Skeletal muscle cell (primary cell): ENCODE measurements around the gene ERBB4.
A peak's percentile ranks its signal among the peaks of the same experiment; 100 is the strongest.
"Not testable (repeated sequence)": the region's sequence is repeated elsewhere in the genome, so short reads cannot be mapped to it uniquely, and the experiment has no call there.

ENCODE experiments used
- DNase-seq: peaks from one replicate; pipeline ENCODE4 v3.0.0-alpha.2; 2010; ENCODE audit warnings: low read depth
- H3K4me3 ChIP-seq: 2 replicates; pipeline ENCODE4 v1.5.1; 2011; ENCODE audit warnings: low read depth, mild to moderate bottlenecking, control low read depth, low read length, moderate library complexity

The ERBB4 gene

DNA sequence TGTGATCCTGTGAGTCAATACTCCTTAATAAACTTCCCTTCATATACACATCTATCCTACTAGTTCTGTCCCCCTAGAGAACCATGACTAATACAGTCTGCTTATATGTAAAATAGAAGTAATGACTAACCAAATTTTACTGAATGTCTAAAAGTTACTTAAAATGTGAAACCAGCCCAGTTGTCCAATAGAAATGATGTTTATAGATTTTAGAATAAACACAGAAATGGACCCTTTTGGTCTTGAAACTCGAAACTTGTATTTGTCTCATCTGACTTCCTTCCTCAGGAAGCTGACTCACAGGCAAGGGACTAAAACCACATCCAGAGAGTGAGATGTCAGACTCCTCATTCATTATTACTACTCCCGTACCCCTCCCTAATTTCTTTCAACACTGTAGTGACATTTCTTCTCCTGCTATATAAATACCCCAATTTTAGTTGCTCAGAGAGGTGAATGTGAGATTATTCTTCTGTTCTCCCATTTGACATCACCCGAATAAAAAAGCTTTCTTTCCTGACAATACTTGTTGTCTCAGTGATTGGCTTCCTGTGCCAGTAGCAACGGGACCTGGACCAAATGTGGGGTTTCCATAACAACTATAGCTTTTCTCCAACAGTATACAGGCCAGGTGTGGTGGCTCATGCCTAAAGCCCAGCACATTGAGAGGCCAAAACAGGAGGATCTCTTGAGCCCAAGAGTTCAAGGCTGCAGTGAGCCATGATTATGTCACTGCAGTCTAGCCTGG is 486.0 kb downstream of the ERBB4 start:
- H3K4me3 ChIP-seq, result no peak overlapping the region
- peak; percentile 65 for DNase-seq

DNA sequence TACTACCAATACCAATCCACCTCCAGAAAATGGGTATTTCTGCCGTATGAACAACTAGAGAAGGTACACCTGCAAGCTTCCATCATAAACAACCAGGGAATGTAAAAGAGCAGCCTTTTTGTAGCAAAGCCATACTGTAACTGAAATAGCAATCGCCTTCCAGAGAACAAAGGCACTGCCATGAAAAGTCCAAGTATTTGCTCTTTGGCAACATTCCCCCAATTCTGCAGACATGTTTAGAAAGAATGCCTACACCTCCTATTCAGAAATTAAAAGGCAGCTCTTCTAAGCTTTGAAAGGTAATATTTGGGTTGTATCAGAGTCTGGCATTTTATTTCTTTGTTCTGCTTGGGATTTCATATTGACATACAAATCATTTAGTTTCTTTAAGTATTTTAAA is 487.7 kb downstream of the ERBB4 start:
- no peak for DNase-seq
- H3K4me3 ChIP-seq, result no peak overlapping the region

DNA sequence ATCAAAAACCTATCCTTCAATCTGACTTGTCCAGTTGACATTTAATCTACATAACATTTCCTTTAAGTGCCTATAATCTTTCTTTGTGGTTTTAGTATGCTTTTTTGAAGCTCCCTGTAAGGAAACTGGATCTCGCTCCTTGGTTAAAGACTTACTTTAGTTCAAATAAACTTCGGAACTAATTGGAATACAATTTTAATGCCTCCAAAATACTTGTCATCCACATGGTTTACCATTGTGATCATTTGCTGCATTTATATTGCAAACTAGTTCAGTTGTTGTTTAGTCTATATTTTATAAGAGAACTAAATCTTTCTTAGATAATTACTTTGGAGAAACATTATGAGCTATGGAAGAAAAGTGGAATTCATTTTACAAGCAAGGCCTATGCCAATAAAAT is 496.0 kb downstream of the ERBB4 start:
- DNase-seq, result no peak
- H3K4me3 ChIP-seq, result no peak overlapping the region

DNA sequence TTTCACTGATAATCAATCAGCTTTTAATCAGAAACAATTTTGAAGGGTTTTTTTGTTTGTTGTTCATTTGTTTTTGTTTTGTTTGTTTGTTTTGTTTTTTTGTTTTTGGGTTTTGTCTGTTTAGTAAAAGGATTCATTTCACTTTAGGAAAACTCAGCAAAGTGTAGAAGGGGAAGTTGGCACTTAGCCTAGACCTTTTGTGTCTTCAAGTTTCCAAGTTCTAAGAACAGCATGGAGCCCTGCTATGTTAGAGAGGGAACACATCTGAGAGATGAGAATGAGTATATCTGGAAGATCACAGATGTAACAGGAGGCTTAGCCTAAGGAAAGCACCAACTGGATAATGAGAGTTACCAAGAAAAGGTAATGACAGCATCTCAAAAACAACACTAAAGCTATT is 501.5 kb downstream of the ERBB4 start:
- no peak overlapping the region for H3K4me3 ChIP-seq
- no peak for DNase-seq

DNA sequence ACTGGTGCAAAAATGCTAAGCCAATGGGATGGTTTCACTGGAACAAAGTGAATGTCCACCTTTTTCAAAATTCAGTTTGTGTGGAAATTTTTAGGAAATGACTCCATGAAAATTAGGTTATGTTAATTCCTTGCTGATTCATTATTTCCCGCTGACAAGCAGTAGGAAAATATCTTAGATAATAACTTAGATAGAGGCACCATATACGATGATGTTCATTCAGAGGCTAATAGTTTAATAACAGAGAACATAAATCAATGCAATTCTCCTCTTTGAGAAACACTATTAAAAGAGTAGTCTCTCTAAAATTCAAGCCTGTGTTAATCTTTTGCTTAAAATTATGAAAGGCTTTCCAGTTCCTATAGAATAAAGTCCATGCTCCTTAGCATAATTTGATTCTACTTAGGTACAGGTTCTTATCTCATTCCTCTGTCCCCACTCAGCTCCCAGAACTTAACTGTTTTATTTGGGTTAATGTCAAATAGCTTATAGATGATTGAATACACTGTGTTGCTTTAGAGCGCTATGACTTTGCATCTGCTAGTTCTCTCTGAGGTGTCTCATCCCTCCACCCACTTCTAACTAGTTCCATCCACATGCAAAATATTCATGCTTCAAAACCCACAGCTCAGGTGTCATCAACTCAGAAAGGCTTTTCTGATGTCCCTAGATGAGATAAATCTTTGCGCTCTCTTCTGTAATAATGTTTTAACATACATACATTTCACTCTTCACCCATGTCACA is 503.6 kb downstream of the ERBB4 start:
- no peak for DNase-seq
- H3K4me3 ChIP-seq, result no peak overlapping the region

DNA sequence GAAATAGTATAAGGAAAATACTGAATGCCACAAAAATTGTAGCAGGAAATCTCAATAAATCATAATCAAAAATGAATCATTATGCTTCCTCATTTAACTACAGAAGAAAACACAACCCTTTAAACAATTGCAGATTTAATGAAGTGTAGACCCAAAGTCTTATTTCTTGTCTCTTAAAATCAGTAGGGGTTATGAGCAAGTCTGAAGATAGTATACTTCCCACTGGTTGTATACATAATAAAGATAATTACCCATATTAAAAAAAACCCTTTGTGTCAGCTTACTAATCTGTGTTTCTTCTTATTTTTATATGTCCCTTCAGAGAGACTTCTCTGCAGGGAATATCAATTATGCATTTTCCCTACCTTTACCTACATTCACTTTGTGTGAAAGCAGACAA is 504.7 kb downstream of the ERBB4 start:
- no peak overlapping the region for H3K4me3 ChIP-seq
- DNase-seq, result no peak

DNA sequence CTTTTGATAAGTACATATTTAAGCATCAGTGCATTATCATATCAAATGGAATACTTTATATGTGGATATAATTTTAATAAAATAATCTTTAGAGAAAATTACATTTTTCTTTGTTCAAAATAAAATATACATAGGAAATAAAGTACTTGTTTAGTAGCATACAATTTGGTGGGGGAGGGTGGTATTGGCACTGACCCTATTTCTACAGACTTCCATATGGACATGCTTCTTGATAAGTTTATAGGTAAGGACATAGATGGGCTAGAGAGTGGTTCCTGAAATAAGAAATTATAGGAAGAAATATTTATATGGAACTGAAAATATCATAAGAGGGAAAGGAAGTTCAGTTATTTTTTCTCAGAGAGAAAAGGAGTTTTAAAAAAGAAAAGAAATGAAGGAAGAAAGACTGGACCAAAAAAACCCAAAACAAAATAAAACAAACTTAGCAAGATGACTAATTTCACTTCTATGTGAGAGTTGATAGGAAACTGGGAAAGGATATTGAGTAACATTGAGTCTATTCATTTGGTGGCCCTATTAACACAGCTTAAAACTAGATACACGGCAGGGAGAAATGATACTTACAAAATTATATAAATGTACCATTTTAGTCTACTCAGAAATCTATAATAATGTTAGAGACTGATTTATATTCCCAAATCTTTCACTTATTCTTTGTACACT is 505.9 kb downstream of the ERBB4 start:
- no peak overlapping the region for H3K4me3 ChIP-seq
- no peak for DNase-seq

DNA sequence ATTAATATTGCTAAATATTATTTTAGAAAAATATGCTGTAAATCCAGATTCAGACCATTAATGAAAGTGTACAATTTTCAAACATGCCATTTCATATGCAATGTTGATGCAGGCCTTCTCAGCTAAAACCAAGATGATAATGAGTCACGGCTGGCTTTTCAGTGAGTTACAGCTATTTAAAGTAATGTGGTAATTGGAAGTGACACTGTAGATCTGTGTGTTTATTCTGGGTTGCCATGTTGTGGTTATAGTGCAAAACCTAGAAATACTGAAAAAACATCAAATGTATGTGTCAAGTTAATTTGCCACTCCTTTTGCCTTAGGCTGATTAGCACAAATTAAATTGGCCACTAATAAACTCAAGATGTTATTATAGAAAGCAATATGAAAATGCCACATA is 506.6 kb downstream of the ERBB4 start:
- H3K4me3 ChIP-seq, result no peak overlapping the region
- DNase-seq, result no peak

DNA sequence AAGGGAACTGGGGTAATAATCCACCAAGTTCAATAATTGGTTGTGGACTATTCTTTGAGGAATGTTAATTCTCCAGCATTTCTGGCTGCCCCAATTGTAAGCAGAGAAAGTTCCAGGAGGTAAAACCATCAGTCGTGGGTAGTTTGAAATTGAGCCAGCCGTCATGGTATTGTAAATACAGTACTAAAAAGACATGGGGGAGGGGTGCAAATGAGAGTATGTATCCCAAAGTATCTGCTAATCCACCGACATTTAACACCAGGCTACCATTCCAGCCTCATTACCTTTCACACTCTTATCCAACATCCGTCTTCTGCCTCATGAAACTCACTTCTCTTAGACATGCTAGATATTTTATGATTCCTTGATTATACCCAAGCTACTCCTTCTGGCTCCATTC is 507.9 kb downstream of the ERBB4 start:
- no peak overlapping the region for H3K4me3 ChIP-seq
- no peak for DNase-seq

DNA sequence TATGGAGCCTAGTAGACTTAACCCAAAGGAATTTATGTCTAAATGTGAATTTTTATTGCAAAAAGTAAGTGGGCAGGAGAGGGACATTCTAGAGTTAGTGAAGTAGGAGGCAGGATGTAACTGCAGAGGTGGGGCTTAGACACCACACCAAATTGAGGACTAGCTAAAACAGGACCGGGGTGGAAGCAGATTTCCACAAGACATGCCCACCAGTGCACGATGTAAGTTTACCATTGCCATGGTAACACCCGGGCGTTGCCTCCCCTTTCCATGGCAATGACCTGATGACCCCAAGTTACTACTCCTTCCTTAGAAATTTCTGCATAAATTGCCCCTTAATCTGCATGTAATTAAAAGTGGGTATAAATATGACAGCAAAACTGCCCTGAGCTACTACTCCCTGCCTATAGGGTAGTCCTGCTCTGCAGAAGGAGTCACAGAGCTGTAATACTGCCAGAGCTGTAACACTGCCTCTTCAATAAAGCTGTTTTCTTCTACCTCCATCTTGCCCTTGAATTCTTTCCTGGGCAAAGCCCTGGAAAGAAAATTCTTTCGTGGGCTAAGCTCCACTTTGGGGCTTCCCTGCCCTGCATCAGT is 509.7 kb downstream of the ERBB4 start:
- H3K4me3 ChIP-seq, result no peak overlapping the region
- no peak for DNase-seq

DNA sequence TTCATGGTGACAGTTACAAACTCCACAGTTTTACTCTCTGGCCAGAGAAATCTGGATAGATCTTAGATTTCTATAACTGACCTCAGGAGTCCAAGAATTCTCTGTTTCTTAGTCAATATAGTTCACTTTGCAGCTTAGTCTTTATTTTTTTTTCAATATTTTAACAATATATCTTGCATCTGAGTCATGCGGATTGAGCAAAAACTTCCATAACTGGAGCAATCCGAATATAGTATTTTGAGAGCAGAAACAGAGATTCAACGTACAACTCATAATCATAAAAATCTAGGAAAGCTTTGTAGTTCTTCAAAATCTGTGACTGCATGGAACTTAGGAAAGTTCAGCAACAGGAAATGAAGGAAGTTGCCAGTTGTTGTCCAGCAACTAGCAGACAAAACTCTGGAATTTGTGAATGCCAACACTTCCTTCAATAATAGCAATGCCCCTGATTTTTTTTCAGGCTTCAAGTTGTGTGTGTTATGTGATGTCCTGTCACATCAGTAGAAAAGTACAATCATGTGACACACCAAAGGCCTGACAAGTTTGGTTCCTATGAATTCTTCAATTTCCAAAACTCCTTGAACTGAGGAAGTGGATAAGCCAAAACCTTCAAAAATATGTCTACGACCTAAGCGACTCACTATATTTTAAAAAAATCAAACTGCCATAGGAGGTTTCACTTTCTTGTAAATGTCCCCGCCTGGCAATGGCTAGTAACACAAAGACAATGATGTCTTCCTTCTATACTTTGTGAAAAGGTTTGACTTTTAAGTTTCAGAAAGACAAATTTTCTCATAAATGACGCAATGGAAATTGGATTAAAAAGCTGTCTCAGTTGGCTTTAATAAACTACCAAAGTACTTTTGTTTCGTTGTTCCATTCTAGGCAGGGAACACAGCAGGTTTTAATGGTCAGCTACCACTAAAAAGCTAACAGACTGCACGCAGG is 510.6 kb downstream of the ERBB4 start:
- no peak overlapping the region for H3K4me3 ChIP-seq
- DNase-seq, result no peak

DNA sequence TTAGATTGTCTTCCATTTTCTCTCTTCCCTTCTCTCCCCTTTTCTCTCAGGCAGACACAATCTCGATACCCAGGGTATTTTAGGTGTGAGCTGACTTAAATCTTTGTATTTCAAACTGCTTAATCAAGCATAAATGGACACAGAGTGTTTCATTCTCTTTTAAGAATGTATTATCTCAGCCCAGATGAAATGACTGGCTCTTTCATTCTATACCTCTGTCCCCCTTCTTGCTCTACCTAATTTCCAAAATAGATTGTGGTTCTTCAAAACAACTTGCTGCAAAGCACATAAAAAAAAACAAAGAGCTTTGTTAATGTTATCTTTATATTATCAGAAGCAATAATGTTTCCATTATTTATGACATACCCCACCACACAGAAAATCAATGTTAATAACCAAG is 514.6 kb downstream of the ERBB4 start:
- no peak for DNase-seq
- H3K4me3 ChIP-seq, result no peak overlapping the region

DNA sequence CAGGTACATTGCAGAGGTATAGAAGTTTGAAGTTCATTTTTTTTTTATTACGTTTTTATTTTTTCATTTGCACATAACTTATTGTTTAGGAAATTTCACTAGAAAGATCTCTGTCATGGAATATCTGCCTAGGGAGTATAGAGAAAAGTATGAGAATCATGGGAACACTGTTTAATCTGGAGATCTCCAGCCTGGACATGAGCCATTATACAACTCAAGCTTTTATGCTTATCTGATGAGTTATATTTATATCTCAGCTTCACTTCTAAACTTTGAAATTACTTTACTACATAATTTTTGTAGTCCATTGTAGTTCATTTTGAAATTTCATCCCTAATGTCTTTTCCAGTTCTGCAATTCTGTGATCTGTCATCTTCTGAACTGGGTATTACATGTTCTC is 515.6 kb downstream of the ERBB4 start:
- H3K4me3 ChIP-seq, result no peak overlapping the region
- DNase-seq, result no peak

DNA sequence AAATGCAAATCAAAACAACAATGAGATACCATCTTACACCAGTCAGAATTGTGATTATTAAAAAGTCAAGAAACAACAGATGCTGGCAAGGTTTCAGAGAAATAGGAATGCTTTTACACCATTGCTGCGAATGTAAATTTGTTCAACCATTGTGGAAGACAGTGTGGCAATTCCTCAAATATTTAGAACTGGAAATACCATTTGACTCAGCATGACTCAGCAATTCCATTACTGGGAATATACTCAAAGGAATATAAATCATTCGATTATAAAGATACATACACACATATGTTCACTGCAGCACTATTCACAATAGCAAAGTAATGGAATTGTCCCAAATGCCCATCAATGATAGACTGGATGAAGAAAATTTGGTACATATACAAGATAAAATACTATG is 516.7 kb downstream of the ERBB4 start:
- no peak overlapping the region for H3K4me3 ChIP-seq
- peak; percentile 66 for DNase-seq

DNA sequence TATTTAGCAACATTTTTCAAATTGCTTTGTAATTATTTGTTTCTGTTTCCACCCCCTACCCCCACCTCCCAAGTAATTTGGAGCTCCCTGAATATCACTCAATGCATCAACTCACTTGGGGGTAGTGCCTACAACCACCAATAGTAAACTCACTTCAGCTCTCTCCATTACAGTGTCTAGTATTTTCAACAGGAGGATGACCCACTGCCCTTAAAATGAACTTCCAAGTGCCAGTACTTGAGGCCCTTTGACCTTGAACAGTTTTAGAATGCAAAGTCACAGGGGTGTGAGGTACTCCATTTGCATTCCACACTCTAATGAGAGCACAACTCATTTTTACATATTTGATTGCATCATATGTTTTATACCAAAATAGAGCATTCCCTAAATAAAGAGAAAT is 523.0 kb downstream of the ERBB4 start:
- H3K4me3 ChIP-seq, result no peak overlapping the region
- no peak for DNase-seq

DNA sequence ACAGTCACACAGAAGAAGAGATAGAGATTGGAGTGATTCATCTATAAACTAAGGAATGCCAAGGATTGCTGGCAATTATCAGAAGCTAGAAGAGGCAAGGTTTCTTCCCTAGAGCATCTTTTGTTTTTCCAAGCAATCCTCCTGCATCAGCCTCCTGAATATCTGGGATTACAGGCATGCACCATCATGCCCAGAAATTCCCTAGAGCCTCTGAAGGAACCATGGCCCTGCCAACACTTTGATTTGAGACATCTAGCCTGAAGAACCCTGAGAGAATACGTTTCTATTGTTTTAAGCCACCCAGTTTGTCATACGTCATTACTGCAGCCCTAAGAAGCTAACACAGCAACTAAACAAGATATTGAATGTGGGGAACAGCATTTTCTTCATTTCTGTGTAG is 525.0 kb downstream of the ERBB4 start:
- DNase-seq, result no peak
- H3K4me3 ChIP-seq, result no peak overlapping the region

DNA sequence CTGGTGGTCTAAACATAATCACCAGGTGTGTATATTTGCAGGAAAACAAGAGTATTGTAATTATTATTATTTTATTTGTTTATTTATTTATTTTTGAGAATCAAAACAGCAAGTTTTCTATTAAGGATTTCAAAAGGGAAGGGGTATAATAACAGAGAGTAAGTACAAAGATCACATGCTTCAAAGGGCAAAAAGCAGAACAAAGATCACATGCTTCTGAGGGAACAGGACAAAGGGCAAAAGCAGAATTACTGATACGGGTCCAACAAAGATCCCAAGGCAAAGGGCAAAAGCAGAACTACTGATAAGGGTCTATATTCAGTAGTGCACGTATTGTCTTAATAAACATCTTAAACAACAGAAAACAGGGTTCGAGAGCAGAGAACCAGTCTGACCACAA is 528.3 kb downstream of the ERBB4 start:
- not testable (repeated sequence) for H3K4me3 ChIP-seq

DNA sequence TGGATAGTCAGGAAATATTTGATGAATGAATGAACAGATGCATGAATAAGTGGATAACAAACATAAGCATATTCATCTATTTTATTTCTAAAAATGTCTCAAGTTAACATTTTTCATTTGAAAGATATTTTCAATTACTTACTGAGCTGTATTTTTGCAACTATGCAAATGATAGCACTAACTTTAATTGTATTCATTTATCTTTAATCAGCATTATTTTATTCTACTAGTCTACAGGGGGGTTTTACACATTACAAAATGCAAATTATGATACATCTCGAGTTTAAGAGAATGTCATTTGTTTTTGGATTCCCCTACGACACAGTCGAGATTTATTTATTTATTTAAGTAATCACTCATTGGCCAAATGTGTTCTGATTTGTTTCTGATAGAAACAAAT is 530.6 kb downstream of the ERBB4 start:
- DNase-seq, result no peak

More for the DNA sequence above, 528.3 kb downstream of the ERBB4 start:
- DNase-seq, result not testable (repeated sequence)

DNA sequence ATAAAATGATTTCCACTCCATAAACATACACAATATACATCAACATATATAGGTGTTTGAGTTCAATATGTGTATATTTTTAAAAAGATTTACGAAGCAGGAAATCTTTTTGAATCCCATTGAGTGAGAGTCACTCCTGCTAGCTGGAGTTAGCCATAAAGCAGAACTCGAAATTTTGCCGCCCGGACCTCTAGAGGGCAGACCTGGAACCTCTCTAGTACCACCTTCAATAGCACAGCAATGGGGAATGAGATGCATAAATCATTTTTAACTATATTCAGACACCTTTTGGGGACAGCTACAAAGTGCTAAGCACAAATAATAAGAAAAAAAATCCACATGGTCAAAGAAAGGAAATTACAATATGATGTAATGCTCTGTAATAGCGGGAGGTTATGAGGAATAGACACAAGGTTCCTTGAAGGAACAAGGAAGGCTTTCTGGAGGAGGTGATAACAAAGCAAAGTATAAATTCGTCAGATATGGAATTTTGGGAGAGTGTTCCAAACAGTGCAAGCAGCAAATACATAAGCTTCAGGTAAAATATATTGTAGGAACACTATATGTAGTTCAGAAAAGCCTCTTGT is 533.4 kb downstream of the ERBB4 start:
- no peak for DNase-seq
- H3K4me3 ChIP-seq, result no peak overlapping the region

More for the DNA sequence above, 530.6 kb downstream of the ERBB4 start:
- no peak overlapping the region for H3K4me3 ChIP-seq
